DOHH2 (cell line): ENCODE measurements around the gene SLC47A1.

Source experiments
- EZH2phosphoT487 ChIP-seq: fragments of 200-600 bp; sonication (generic); IDR thresholded peaks from 2 replicates; pipeline ENCODE4 v1.6.1; 2017; ENCODE audit warnings: borderline replicate concordance, mild to moderate bottlenecking, antibody characterized with exemption, low read length, moderate library complexity, mixed read lengths
- TF ChIP-seq, protein P1 (sequence below): fragments of 200-600 bp; sonication (generic); IDR thresholded peaks from one replicate; pipeline ENCODE4 v1.5.1; 2014; ENCODE audit warnings: antibody characterized with exemption, mild to moderate bottlenecking, low read depth, low read length; ENCODE audit not compliant: poor library complexity, severe bottlenecking

DNA sequence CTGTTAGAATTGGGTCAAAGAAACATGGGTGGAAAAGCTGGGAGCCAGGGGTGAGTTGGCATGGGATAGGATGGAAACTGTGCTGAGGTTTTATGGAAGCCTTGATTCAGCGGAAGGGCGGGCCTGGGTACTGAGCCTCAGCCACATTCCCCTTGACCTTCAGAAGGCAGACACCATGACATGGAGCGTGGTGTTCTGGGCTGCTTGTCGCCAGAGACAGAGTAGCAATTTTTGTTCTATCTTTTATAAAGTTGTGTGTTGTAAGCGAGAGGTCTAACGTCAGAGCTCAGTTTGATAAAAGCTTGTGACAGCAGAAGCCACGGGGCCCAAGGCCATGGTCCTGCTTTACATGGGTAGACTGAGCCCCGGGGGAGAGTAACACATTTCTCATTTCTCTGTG, 50.2 kb downstream of the SLC47A1 start:
- TF ChIP-seq, protein P1, sequence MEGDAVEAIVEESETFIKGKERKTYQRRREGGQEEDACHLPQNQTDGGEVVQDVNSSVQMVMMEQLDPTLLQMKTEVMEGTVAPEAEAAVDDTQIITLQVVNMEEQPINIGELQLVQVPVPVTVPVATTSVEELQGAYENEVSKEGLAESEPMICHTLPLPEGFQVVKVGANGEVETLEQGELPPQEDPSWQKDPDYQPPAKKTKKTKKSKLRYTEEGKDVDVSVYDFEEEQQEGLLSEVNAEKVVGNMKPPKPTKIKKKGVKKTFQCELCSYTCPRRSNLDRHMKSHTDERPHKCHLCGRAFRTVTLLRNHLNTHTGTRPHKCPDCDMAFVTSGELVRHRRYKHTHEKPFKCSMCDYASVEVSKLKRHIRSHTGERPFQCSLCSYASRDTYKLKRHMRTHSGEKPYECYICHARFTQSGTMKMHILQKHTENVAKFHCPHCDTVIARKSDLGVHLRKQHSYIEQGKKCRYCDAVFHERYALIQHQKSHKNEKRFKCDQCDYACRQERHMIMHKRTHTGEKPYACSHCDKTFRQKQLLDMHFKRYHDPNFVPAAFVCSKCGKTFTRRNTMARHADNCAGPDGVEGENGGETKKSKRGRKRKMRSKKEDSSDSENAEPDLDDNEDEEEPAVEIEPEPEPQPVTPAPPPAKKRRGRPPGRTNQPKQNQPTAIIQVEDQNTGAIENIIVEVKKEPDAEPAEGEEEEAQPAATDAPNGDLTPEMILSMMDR: no peak
- no peak for TF ChIP-seq EZH2phosphoT487
